NCI-H1417 (cell line): ENCODE results near the gene NCS1.

Source experiments
- DNase-seq, 3 experiments: peaks; one replicate each; lab custom pipeline; 2025; lab: John Stamatoyannopoulos, UW

NCS1 gene

GRCh38 chr9:130213911-130214761 is 41.9 kb downstream of the NCS1 start:
- DNase-seq: peak in 1 of 3 experiments; percentile 46

- DNase-seq: no peak
Measured at GRCh38 chr9:130214776-130215340, 42.7 kb downstream of the NCS1 start.

GRCh38 chr9:130215341-130216119 is 43.3 kb downstream of the NCS1 start:
- DNase-seq: no peak

GRCh38 chr9:130217838-130218237 is 45.6 kb downstream of the NCS1 start:
- DNase-seq: no peak

- peak in 2 of 3 experiments; percentile 31 to 58 for DNase-seq
Measured at GRCh38 chr9:130219661-130220096, 47.5 kb downstream of the NCS1 start.

- DNase-seq: peak in 2 of 3 experiments; percentile 31 to 60
Measured at GRCh38 chr9:130220352-130220751, 48.1 kb downstream of the NCS1 start.

GRCh38 chr9:130222833-130223232 is 50.6 kb downstream of the NCS1 start:
- no peak for DNase-seq

- DNase-seq: no peak
Measured at GRCh38 chr9:130225071-130225470, 52.9 kb downstream of the NCS1 start.

GRCh38 chr9:130225586-130225985 is 53.4 kb downstream of the NCS1 start:
- no peak for DNase-seq

GRCh38 chr9:130226112-130226511 is 53.9 kb downstream of the NCS1 start:
- DNase-seq: no peak

GRCh38 chr9:130227833-130228232 is 55.6 kb downstream of the NCS1 start:
- no peak for DNase-seq

GRCh38 chr9:130229759-130230158 is 57.6 kb downstream of the NCS1 start:
- no peak for DNase-seq

GRCh38 chr9:130230631-130231030 is 58.4 kb downstream of the NCS1 start:
- no peak for DNase-seq

GRCh38 chr9:130232899-130233586 is 60.8 kb downstream of the NCS1 start:
- DNase-seq: no peak

- DNase-seq: no peak
Measured at GRCh38 chr9:130233587-130233945, 61.4 kb downstream of the NCS1 start.

GRCh38 chr9:130234340-130235260 is 62.4 kb downstream of the NCS1 start:
- DNase-seq: no peak

- DNase-seq: peak; percentile 47 to 75 (median 60)
Measured at GRCh38 chr9:130235558-130236435, 63.6 kb downstream of the NCS1 start.

GRCh38 chr9:130236436-130236985 is 64.3 kb downstream of the NCS1 start:
- DNase-seq: no peak

GRCh38 chr9:130237076-130237475 is 64.9 kb downstream of the NCS1 start:
- no peak for DNase-seq
